ENCODE data around the gene PAH. TPM values are rescaled to one million over a fixed set of nuclear protein-coding genes. Genes with fewer than 3 reads are reported as not detected.

PAH gene
- total RNA-seq, 1 experiment from 2014 or later, result not detected

- BruUV-seq (replicated peaks), result no TSS peak
- intact Hi-C loops (cut with micrococcal nuclease; ENCODE audit: unreplicated experiment), result no loop called here
- CTCF ChIA-PET, result no interaction called here
Observed at GRCh38 chr12:102862486-102862885, 54.6 kb downstream of the PAH start.

GRCh38 chr12:102851246-102851645 lies 65.8 kb downstream of the PAH start:
- CTCF ChIA-PET, result no interaction called here

More at GRCh38 chr12:102862486-102862885, 54.6 kb downstream of the PAH start:
- Histone ChIP-seq H3K36me3 (ENCODE audit: insufficient read depth, low read length, poor library complexity, severe bottlenecking) (no peaks in the 10 kb centered on the region), H3K9me3 (ENCODE audit: low read depth, low read length, poor library complexity, severe bottlenecking) (no peaks in the 10 kb centered on the region), H3K4me3 (ENCODE audit: low read depth, low read length, poor library complexity, severe bottlenecking) (no peak overlapping the region), H3K27ac (ENCODE audit: low read depth, low read length, poor library complexity, severe bottlenecking) (no peak overlapping the region), H3K27me3 (replicated peaks; ENCODE audit: insufficient read depth, low read depth, low read length, poor library complexity) (peaks cover 4% of the 10 kb centered on the region), H3K4me1 (ENCODE audit: insufficient read depth, low read length, poor library complexity, severe bottlenecking) (no peaks in the 10 kb centered on the region)
- POLR2A ChIA-PET (ENCODE audit: low non-redundant PET), result no interaction called here
- TF ChIP-seq CTCF (conservative IDR thresholded peaks at IDR 0.05; ENCODE audit: low read depth, low read length), result no peak
- TF ChIP-seq EZH2 (IDR thresholded peaks at IDR 0.05; ENCODE audit: borderline replicate concordance, low read depth, low read length, poor library complexity, severe bottlenecking), result no peak
- no peak for DNase-seq (ENCODE audit: low spot score)

GRCh38 chr12:102849722-102850447 lies 67.2 kb downstream of the PAH start:
- no peak for DNase-seq (ENCODE audit: low spot score)
- no peaks in the 10 kb centered on the region for H3K9me3 ChIP-seq (ENCODE audit: low read depth, low read length, poor library complexity, severe bottlenecking)
- BruUV-seq (replicated peaks), result no TSS peak
- TF ChIP-seq CTCF (conservative IDR thresholded peaks at IDR 0.05; ENCODE audit: low read depth, low read length) (no peak), EZH2 (IDR thresholded peaks at IDR 0.05; ENCODE audit: borderline replicate concordance, low read depth, low read length, poor library complexity, severe bottlenecking) (no peak)
- H3K27me3 ChIP-seq (replicated peaks; ENCODE audit: insufficient read depth, low read depth, low read length, poor library complexity), result peaks cover 35% of the 10 kb centered on the region
- intact Hi-C loops (cut with micrococcal nuclease; ENCODE audit: unreplicated experiment), result no loop called here
- H3K36me3 ChIP-seq (ENCODE audit: insufficient read depth, low read length, poor library complexity, severe bottlenecking), result no peaks in the 10 kb centered on the region
- no peak overlapping the region for H3K4me3 ChIP-seq (ENCODE audit: low read depth, low read length, poor library complexity, severe bottlenecking)
- no peaks in the 10 kb centered on the region for H3K4me1 ChIP-seq (ENCODE audit: insufficient read depth, low read length, poor library complexity, severe bottlenecking)
- ChIA-PET POLR2A (ENCODE audit: low non-redundant PET) (no interaction called here), CTCF (no interaction called here)
- H3K27ac ChIP-seq (ENCODE audit: low read depth, low read length, poor library complexity, severe bottlenecking), result no peak overlapping the region

More at GRCh38 chr12:102851246-102851645, 65.8 kb downstream of the PAH start:
- DNase-seq (ENCODE audit: low spot score), result no peak
- POLR2A ChIA-PET (ENCODE audit: low non-redundant PET), result no interaction called here
- H3K4me1 ChIP-seq (ENCODE audit: insufficient read depth, low read length, poor library complexity, severe bottlenecking), result no peaks in the 10 kb centered on the region
- H3K27ac ChIP-seq (ENCODE audit: low read depth, low read length, poor library complexity, severe bottlenecking), result no peak overlapping the region
- H3K4me3 ChIP-seq (ENCODE audit: low read depth, low read length, poor library complexity, severe bottlenecking), result no peak overlapping the region
- H3K36me3 ChIP-seq (ENCODE audit: insufficient read depth, low read length, poor library complexity, severe bottlenecking), result no peaks in the 10 kb centered on the region
- peaks cover 23% of the 10 kb centered on the region for H3K27me3 ChIP-seq (replicated peaks; ENCODE audit: insufficient read depth, low read depth, low read length, poor library complexity)
- H3K9me3 ChIP-seq (ENCODE audit: low read depth, low read length, poor library complexity, severe bottlenecking), result no peaks in the 10 kb centered on the region
- intact Hi-C loops (cut with micrococcal nuclease; ENCODE audit: unreplicated experiment), result no loop called here
- no peak for TF ChIP-seq EZH2 (IDR thresholded peaks at IDR 0.05; ENCODE audit: borderline replicate concordance, low read depth, low read length, poor library complexity, severe bottlenecking)
- no peak for TF ChIP-seq CTCF (conservative IDR thresholded peaks at IDR 0.05; ENCODE audit: low read depth, low read length)
- BruUV-seq (replicated peaks), result no TSS peak
